Coronary artery (tissue), 2 donors: ENCODE results near the gene USP46.

Experiments used
- DNase-seq: peaks from one replicate; pipeline ENCODE4 v3.0.0-alpha.2; 2017; ENCODE audit warnings: low spot score
- H3K27ac ChIP-seq, 2 donors: fragments of 200-600 bp; sonication (generic); one replicate each; pipeline ENCODE4 v1.5.1; 2016 to 2019
- H3K4me3 ChIP-seq: fragments of 200-600 bp; sonication (generic); 2 replicates; pipeline ENCODE4 v1.5.1; 2016; ENCODE audit warnings: mild to moderate bottlenecking, moderate library complexity
- TF ChIP-seq, protein P1 (sequence below): fragments of 200-600 bp; sonication (generic); IDR thresholded peaks from one replicate; pipeline ENCODE4 v1.5.1; 2019; ENCODE audit warnings: antibody characterized with exemption

USP46 gene

DNA sequence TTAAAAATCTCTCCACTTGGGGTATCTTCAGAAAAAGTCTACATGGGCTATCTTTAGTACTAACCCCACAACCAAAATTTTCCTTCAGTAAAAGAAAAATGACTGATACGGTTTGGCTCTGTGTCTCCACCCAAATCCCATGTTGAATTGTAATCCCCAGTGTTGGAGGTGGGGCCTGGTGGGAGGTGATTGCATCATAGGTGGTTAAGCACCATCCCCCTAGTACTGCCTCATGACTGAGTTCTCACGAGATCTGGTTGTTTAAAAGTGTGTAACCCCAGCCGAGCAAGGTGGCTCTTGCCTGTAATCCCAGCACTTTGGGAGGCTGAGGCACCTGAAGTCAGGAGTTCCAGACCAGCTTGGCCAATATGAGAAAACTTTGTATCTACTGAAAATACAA is 66.8 kb downstream of the USP46 start:
- TF ChIP-seq, protein P1, sequence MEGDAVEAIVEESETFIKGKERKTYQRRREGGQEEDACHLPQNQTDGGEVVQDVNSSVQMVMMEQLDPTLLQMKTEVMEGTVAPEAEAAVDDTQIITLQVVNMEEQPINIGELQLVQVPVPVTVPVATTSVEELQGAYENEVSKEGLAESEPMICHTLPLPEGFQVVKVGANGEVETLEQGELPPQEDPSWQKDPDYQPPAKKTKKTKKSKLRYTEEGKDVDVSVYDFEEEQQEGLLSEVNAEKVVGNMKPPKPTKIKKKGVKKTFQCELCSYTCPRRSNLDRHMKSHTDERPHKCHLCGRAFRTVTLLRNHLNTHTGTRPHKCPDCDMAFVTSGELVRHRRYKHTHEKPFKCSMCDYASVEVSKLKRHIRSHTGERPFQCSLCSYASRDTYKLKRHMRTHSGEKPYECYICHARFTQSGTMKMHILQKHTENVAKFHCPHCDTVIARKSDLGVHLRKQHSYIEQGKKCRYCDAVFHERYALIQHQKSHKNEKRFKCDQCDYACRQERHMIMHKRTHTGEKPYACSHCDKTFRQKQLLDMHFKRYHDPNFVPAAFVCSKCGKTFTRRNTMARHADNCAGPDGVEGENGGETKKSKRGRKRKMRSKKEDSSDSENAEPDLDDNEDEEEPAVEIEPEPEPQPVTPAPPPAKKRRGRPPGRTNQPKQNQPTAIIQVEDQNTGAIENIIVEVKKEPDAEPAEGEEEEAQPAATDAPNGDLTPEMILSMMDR = no peak
- no peak overlapping the region for H3K27ac ChIP-seq
- no peak overlapping the region for H3K4me3 ChIP-seq
- DNase-seq = no peak

DNA sequence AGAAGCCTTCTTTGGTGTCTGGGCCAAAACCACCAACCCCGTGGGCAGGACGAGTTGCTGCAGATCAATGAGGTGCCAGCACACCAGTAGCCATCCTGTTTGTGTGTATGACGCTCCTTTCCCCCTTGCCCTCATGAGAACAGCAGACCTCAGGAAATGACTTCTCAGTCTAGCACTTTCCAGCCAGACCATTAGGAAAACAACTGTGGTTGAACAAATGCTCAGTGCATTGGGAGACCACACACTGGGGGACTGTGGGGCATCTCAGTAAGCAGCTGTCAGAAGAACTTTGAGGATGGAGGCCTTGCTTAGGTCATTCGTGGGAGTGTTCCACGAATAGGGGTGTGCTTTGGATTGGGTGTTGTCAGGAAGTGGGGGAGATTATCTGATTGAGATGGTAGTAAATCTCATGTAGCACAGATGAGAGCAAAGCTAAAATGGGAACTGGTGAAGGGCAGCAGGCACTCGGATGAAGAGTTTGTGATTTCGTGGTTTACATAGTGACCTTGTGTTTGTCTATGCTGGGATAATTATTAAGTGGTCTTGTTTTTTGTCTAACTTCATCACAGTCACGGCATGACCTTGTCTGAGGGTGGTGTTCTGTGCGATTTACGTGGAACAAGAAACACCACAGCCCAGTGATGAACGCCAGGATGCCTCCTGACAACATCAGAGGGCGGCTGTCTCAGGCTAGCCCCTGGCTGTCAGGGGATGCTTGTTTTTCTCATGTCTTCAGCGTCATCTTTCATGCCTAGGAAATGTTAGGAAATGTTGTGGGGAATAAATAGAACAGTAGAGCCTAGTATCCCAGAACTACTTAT is 70.1 kb downstream of the USP46 start:
- no peak for DNase-seq
- peak overlapping the region; percentile 12 to 65 for H3K27ac ChIP-seq
- H3K4me3 ChIP-seq = no peak overlapping the region
- TF ChIP-seq, protein P1 = no peak

GRCh38 chr4:52588097-52588496 is 71.0 kb downstream of the USP46 start:
- peak overlapping the region in 1 of 2 donors; percentile 65 for H3K27ac ChIP-seq
- no peak for DNase-seq
- TF ChIP-seq, protein P1 = peak; percentile 28
- H3K4me3 ChIP-seq = no peak overlapping the region

GRCh38 chr4:52586069-52586468 is 73.0 kb downstream of the USP46 start:
- H3K27ac ChIP-seq = peak overlapping the region; percentile 36 to 45
- DNase-seq = no peak
- H3K4me3 ChIP-seq = no peak overlapping the region
- TF ChIP-seq, protein P1 = no peak

DNA sequence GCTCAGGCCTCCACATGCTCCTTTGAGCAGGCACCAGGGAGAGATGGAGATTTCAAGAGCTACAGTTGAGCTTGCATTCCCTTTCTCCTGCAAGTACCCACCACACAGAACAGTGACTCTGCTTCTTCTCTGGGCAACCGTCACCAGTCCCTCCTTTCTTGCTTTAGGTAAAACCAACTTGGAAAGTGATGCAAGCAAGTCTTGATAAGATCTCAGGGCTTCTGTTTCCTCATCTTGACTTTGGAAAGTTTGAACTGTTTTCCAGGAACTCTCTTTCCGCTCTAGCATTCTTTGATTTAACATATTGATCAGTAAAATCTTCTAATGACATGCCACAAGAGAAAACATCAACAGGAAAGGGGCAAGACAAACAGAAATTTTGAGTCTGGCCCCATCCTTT is 73.7 kb downstream of the USP46 start:
- TF ChIP-seq, protein P1 = no peak
- H3K27ac ChIP-seq = peak overlapping the region in 1 of 2 donors; percentile 45
- no peak overlapping the region for H3K4me3 ChIP-seq
- DNase-seq = no peak

- Histone ChIP-seq H3K27ac (no peak overlapping the region), H3K4me3 (no peak overlapping the region)
- no peak for DNase-seq
- TF ChIP-seq, protein P1 = no peak
These were observed 79.4 kb downstream of the USP46 start for GRCh38 chr4:52579602-52580272.

- Histone ChIP-seq H3K27ac (no peak overlapping the region), H3K4me3 (no peak overlapping the region)
- no peak for DNase-seq
- TF ChIP-seq, protein P1 = no peak
These were observed 80.2 kb downstream of the USP46 start for GRCh38 chr4:52578951-52579350.
